HT1080 (cell line): ENCODE results near the gene FAM25A. TPM values are rescaled to one million over a fixed set of nuclear protein-coding genes. Genes with fewer than 3 reads are reported as not detected.

ENCODE experiments used
- DNase-seq: peaks from one replicate; pipeline ENCODE4 v3.0.0-alpha.2; 2015; ENCODE audit warnings: low read depth
- small RNA-seq: library from RNA; depleted of rRNA; stranded (forward); fragments of <200 nt; gene quantifications from one replicate; pipeline ENCODE3, GENCODE V24; 2014
- total RNA-seq: library from RNA; depleted of rRNA; stranded (reverse); fragments of >200 nt; shearing (Covaris generic); gene quantifications from 2 replicates; pipeline ENCODE4 v1.2.3, GENCODE V29; 2014; rRNA removed

FAM25A gene
- total RNA-seq, 1 experiment from 2014 or later = not detected

- no peak for DNase-seq
Measured at GRCh38 chr10:87059401-87059800, 39.3 kb downstream of the FAM25A start.

- no peak for DNase-seq
Measured at GRCh38 chr10:87060280-87060928, 40.3 kb downstream of the FAM25A start.

- DNase-seq = no peak
Measured at GRCh38 chr10:87064651-87065050, 44.6 kb downstream of the FAM25A start.

- DNase-seq = no peak
Measured at GRCh38 chr10:87066178-87066577, 46.1 kb downstream of the FAM25A start.

GRCh38 chr10:87066865-87067264 lies 46.8 kb downstream of the FAM25A start:
- no peak for DNase-seq

DNA sequence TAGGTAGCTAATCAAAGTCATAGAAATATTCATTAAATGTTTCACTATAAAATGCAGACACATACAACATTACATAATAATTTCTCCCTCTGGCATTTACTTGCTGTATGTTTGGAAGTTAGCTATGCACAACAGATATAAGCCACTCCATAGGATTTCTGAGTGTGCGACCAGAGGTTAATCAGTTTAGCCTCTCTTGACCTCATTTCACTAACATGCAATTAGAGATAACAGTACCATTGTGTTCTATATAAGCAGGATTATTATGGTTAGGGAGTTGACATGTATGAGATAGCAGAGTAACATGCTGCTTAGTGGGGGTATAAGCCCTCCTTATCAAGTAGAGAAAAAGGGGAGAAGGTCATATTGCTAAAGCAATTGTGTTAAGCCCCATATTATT lies 48.2 kb downstream of the FAM25A start:
- DNase-seq = no peak

- no peak for DNase-seq
Measured at GRCh38 chr10:87072449-87072848, 52.4 kb downstream of the FAM25A start.

Small RNA genes within 50 kb of the gene (small RNA-seq; reads per million reads assigned to genes)
- gene AL136982.5 (not detected), gene BMS1P3 (not detected), gene FAM25A (not detected), gene RNU6-529P (not detected)

Other genes starting within 250 kb of the FAM25A start
- gene MMRN2, start 62.7 kb upstream of the FAM25A start, total RNA-seq = 1.9 and 2.6 TPM in 2 replicates
- gene SNCG, start 61.7 kb upstream of the FAM25A start, total RNA-seq = 3.9 and 7.2 TPM in 2 replicates
- 0.77 and 1.2 TPM in 2 replicates for gene ADIRF, start 51.8 kb upstream of the FAM25A start, total RNA-seq
- gene GLUD1, start 74.5 kb downstream of the FAM25A start, total RNA-seq = 126 and 132 TPM in 2 replicates
- 36.8 and 40.6 TPM in 2 replicates for gene SHLD2, start 74.9 kb downstream of the FAM25A start, total RNA-seq
- gene NUTM2A, start 205.2 kb downstream of the FAM25A start, total RNA-seq = 0.10 and 0.82 TPM in 2 replicates